BLaER1 treated with 17β-estradiol and CSF1 and Interleukin-3, amounts not matched to agents 10 nM and 100 nM (cell line): Measurements from ENCODE around the gene CNOT4.

Experiments used
- H3K27ac ChIP-seq, 11 experiments: shearing (Covaris generic); formaldehyde crosslinking; 2 replicates each; pipeline ENCODE4 v1.8.1; 2022
- H3K27me3 ChIP-seq, 11 experiments: shearing (Covaris generic); formaldehyde crosslinking; 2 replicates each; pipeline ENCODE4 v1.8.1; 2022
- H3K36me3 ChIP-seq, 11 experiments: shearing (Covaris generic); formaldehyde crosslinking; 2 replicates each; pipeline ENCODE4 v1.8.1; 2022
- H3K4me1 ChIP-seq, 10 experiments: shearing (Covaris generic); formaldehyde crosslinking; 2 replicates each; pipeline ENCODE4 v1.8.1; 2022
- H3K4me2 ChIP-seq, 11 experiments: shearing (Covaris generic); formaldehyde crosslinking; 2 replicates each; pipeline ENCODE4 v1.8.1; 2022
- H3K4me3 ChIP-seq, 10 experiments: shearing (Covaris generic); formaldehyde crosslinking; 2 replicates each; pipeline ENCODE4 v1.8.1; 2022
- H3K9ac ChIP-seq, 11 experiments: shearing (Covaris generic); formaldehyde crosslinking; 2 replicates each; pipeline ENCODE4 v1.8.1; 2022
- H3K9me3 ChIP-seq, 11 experiments: shearing (Covaris generic); formaldehyde crosslinking; replicated peaks in 1 of 11; 2 replicates each; pipeline ENCODE4 v1.8.1; 2022
- H4K20me1 ChIP-seq, 11 experiments: shearing (Covaris generic); formaldehyde crosslinking; 2 replicates each; pipeline ENCODE4 v1.8.1; 2022
- Cebpa-rat ChIP-seq, 11 experiments: shearing (Covaris generic); IDR thresholded peaks; 2 replicates each; pipeline ENCODE4 v1.8.1; 2022

Gene CNOT4

DNA sequence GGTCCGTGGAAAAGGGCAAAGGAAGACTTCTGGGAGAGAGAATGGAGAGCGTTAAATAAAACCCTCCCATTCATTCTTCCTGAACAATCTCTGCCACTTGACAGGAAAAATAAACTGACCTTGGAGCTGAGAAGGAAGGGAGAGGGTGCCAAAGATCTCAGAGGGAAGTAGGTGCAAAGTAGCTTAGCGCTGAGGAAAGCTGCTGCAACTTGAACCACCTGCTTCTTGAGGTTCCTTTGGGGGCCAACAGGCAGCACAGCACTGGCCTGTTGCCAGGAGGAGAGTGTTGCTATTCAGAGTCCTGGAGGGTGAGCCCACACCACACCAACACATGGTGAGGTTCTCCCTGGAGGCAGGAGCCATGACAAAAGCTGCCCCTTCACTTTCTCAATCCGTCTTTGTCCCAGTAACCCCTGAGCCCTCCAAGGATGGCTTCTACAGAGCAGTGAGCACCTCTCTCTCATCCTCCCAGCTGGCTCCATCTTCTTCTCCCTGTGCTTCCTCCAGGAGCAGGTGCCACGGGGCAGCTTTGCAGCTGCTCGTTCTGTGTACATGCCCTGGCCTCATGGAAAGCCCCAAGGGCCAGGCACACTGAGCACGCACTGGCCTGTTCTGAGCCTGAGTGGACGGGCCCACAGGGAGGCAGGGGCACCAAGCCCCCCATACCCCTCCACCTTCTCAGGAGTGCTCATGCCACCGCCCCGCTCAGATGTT, 174.9 kb downstream of the CNOT4 start:
- no peak overlapping the region; a peak in 1 of 22 replicates for H3K9ac ChIP-seq
- H3K9me3 ChIP-seq, result peaks cover 10 to 28% (median 24%) of the 10 kb centered on the region in 11 experiments; a peak in 20 of 22 replicates
- H3K36me3 ChIP-seq, result peaks cover 0 to 3% (median 0%) of the 10 kb centered on the region in 11 experiments; a peak in 1 of 22 replicates
- no peak for TF ChIP-seq Cebpa-rat (IDR thresholded peaks at IDR 0.05)
- no peaks in the 10 kb centered on the region for H3K27me3 ChIP-seq
- peak overlapping the region in 10 of 11 experiments; percentile 14 to 76 (median 64); a peak in 18 of 22 replicates for H3K4me2 ChIP-seq
- H3K4me1 ChIP-seq, result peaks cover 0 to 21% (median 15%) of the 10 kb centered on the region in 10 experiments; a peak in 16 of 20 replicates
- no peak overlapping the region for H3K4me3 ChIP-seq
- no peaks in the 10 kb centered on the region; a peak in 2 of 22 replicates for H4K20me1 ChIP-seq
- H3K27ac ChIP-seq, result no peak overlapping the region

DNA sequence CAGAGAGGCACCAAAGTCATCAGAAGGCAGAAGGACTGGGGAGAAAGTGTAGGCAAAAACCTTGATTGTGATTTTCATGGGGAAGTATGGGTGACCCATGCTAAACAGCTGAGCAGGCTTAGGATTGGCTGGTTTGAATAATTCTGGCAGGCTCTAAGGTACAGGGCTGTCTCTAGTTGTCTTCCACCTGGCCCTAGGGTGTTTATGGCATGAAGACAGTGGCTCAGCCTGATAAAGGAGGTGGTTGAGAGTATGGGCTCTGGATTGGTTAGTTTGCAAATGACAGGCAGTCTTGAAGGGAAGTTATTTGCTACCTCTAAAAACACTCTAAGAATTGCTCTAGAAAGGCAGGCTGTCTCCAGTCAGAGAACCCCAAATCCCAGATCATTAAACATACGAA, 176.0 kb downstream of the CNOT4 start:
- peaks cover 0 to 21% (median 15%) of the 10 kb centered on the region in 10 experiments; a peak in 16 of 20 replicates for H3K4me1 ChIP-seq
- H3K27ac ChIP-seq, result no peak overlapping the region
- no peaks in the 10 kb centered on the region for H3K27me3 ChIP-seq
- H3K36me3 ChIP-seq, result peaks cover 0 to 3% (median 0%) of the 10 kb centered on the region in 11 experiments; a peak in 1 of 22 replicates
- no peaks in the 10 kb centered on the region; a peak in 1 of 22 replicates for H4K20me1 ChIP-seq
- TF ChIP-seq Cebpa-rat (IDR thresholded peaks at IDR 0.05), result no peak
- no peak overlapping the region for H3K9ac ChIP-seq
- peaks cover 10 to 28% (median 24%) of the 10 kb centered on the region in 11 experiments; a peak in 20 of 22 replicates for H3K9me3 ChIP-seq
- no peak overlapping the region for H3K4me3 ChIP-seq
- peak overlapping the region in 2 of 11 experiments; percentile 68; a peak in 3 of 22 replicates for H3K4me2 ChIP-seq

DNA sequence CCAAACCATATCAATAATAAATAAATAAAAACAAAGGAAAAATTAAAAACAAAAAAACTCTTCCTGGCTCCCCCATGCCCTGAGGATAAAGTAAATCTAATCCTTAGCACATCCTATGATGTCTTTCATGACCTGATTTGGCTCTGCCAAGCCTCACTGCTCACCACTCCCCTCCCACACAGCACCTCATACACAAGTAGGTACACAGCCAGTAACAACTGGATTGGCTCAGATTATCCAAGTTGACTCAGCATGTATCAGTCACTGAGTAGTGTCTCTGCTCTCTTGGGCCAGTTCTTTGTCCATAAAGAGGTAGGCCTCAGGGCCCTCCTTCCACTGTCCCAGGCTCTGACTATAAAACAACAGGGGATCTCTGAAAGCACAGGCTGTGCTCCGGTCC, 176.7 kb downstream of the CNOT4 start:
- no peaks in the 10 kb centered on the region for H4K20me1 ChIP-seq
- H3K27me3 ChIP-seq, result no peaks in the 10 kb centered on the region
- H3K36me3 ChIP-seq, result peaks cover 0 to 3% (median 0%) of the 10 kb centered on the region in 11 experiments; a peak in 1 of 22 replicates
- no peak overlapping the region for H3K4me2 ChIP-seq
- no peak overlapping the region for H3K27ac ChIP-seq
- H3K9me3 ChIP-seq, result peaks cover 10 to 28% (median 24%) of the 10 kb centered on the region in 11 experiments; a peak in 20 of 22 replicates
- H3K4me3 ChIP-seq, result no peak overlapping the region
- no peak overlapping the region for H3K9ac ChIP-seq
- TF ChIP-seq Cebpa-rat (IDR thresholded peaks at IDR 0.05), result no peak
- peaks cover 0 to 21% (median 15%) of the 10 kb centered on the region in 10 experiments; a peak in 16 of 20 replicates for H3K4me1 ChIP-seq

DNA sequence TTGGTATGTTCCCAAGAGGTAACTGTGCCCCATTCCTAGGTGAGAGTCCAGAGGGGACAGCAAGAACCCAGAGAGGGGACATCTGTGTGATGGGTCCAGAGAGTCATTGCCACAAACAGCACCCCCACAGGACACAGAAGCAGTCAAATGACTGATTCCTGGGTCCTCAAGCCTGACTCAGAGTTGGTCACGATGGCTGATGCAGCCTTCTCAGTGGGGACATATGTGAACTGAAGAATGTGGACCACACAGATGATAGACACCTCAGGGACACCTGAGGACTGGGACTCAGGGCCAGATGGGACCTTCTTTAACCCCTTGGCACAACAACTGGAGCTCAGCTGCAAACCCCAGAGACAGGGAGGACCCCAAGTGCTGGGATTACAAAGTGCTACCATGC, 179.8 kb downstream of the CNOT4 start:
- Histone ChIP-seq H3K4me2 (no peak overlapping the region), H4K20me1 (no peaks in the 10 kb centered on the region), H3K4me3 (no peak overlapping the region), H3K27me3 (no peaks in the 10 kb centered on the region), H3K9ac (no peak overlapping the region), H3K4me1 (peaks cover 0 to 15% (median 9%) of the 10 kb centered on the region in 10 experiments; a peak in 15 of 20 replicates), H3K27ac (no peak overlapping the region), H3K36me3 (peaks cover 0 to 3% (median 0%) of the 10 kb centered on the region in 11 experiments; a peak in 1 of 22 replicates), H3K9me3 (peaks cover 10 to 28% (median 24%) of the 10 kb centered on the region in 11 experiments; a peak in 20 of 22 replicates)
- TF ChIP-seq Cebpa-rat (IDR thresholded peaks at IDR 0.05), result no peak

DNA sequence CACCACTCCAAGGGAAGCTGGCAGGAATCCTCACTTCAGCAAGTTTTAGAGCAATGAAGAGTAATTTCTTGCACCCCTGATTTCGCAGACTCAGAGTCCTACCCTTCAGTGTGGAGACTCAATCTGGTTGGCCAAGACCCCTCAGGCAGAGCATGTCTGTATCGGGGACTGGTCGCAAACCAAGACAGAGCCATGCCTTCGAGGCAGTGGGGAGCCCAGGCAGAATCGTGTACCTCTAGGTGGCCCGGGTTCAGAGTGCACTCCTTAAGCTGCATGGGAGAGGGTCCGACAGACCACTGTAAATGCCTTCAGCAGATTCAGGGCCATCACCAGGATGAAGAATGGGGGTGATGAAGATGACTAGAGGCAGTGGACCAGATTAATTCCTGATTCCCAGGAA, 181.4 kb downstream of the CNOT4 start:
- TF ChIP-seq Cebpa-rat (IDR thresholded peaks at IDR 0.05), result no peak
- H3K27ac ChIP-seq, result no peak overlapping the region
- H4K20me1 ChIP-seq, result no peaks in the 10 kb centered on the region
- no peaks in the 10 kb centered on the region for H3K27me3 ChIP-seq
- H3K4me2 ChIP-seq, result no peak overlapping the region
- H3K4me3 ChIP-seq, result no peak overlapping the region
- H3K9ac ChIP-seq, result no peak overlapping the region
- H3K36me3 ChIP-seq, result peaks cover 0 to 3% (median 0%) of the 10 kb centered on the region in 11 experiments; a peak in 1 of 22 replicates
- peaks cover 10 to 28% (median 24%) of the 10 kb centered on the region in 11 experiments; a peak in 20 of 22 replicates for H3K9me3 ChIP-seq
- no peaks in the 10 kb centered on the region for H3K4me1 ChIP-seq

DNA sequence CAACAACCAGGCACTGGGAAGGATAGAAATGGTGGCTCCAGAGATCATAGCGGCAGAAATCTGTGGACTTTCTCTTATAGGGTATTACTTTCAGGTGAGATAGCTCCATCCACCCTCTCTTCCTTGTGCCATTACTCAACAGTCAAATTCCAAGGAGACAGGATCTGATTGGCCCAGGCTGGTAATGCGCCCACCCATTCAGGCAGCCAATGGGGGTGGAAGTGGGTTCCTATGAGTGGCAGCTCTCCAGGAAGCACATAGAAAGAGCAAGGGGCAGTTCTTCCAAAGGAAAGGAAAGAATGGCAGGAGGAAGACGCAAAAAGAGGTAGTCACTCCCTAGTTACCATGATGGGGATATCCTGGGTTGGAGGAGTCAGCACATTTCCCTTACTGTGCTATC, 181.8 kb downstream of the CNOT4 start:
- Histone ChIP-seq H3K4me1 (no peaks in the 10 kb centered on the region), H3K27me3 (no peaks in the 10 kb centered on the region), H3K27ac (no peak overlapping the region), H4K20me1 (no peaks in the 10 kb centered on the region), H3K9ac (no peak overlapping the region), H3K9me3 (peaks cover 10 to 25% (median 24%) of the 10 kb centered on the region in 11 experiments; a peak in 20 of 22 replicates), H3K4me2 (no peak overlapping the region), H3K4me3 (no peak overlapping the region), H3K36me3 (peaks cover 0 to 3% (median 0%) of the 10 kb centered on the region in 11 experiments; a peak in 1 of 22 replicates)
- TF ChIP-seq Cebpa-rat (IDR thresholded peaks at IDR 0.05), result no peak

DNA sequence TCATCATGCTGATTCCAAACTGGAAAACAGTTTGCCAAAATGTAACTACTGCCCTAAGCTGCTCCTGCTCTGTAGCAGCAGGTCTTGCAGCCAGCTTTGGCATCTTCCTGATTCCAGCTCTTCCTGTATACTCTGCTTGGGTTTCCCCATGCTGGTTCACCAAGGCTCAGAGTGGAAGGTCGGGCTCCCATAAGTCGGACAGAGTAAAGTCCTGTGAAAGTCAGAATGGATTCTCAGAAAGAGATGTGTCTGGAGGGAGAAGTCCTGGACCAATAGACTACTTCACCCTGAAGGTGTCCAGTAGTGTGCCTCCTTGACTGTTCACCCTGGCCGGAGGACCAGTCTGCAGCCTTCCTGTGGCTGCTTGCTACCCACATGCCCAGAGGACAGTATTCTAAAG, 182.4 kb downstream of the CNOT4 start:
- Histone ChIP-seq H3K4me3 (no peak overlapping the region), H3K36me3 (peaks cover 0 to 3% (median 0%) of the 10 kb centered on the region in 11 experiments; a peak in 1 of 22 replicates), H3K9me3 (peaks cover 6 to 19% (median 18%) of the 10 kb centered on the region in 11 experiments; a peak in 20 of 22 replicates)

DNA sequence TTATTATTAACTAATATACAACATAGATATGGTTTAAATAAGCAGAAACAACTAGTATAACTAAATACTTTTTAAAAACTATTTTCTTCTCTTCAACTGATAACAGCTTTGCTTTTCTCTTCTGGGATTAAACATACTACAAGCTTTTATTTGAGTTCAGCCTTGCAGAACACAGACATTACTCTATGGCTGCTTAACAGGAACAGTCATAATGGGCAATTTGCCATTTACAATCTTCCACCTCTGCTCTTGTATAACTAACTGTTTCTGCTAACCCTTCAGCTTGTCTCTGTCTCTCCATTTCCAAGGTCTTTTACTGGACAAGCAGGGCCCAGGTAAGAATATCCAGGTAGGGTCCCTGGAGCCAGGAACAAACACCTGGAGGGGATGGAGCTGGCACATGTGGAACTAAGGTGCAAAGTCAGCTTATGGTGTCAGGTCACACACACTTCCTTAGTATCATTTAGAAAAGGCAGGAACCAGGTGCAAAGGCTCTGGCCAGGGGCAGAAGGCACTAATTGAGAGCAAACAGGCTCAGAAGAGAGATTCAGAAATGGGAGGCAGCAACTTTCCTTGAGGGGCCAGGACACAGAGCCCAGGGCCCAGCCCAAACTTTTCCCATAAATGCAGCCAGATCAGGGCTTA, 183.1 kb downstream of the CNOT4 start:
- H3K9ac ChIP-seq, result no peak overlapping the region
- H3K9me3 ChIP-seq, result peaks cover 0 to 13% (median 11%) of the 10 kb centered on the region in 11 experiments; a peak in 11 of 22 replicates
- H3K36me3 ChIP-seq, result 0 out of 22 replicates have a peak, but pooled peaks cover 0 to 3% (median 0%) of the 10 kb centered on the region in 11 experiments
- no peak overlapping the region for H3K4me2 ChIP-seq
- no peaks in the 10 kb centered on the region for H3K27me3 ChIP-seq
- TF ChIP-seq Cebpa-rat (IDR thresholded peaks at IDR 0.05), result no peak
- H3K4me1 ChIP-seq, result peaks cover 0 to 1% (median 0%) of the 10 kb centered on the region in 10 experiments; a peak in 1 of 20 replicates
- no peak overlapping the region for H3K27ac ChIP-seq
- H3K4me3 ChIP-seq, result no peak overlapping the region
- no peaks in the 10 kb centered on the region for H4K20me1 ChIP-seq

More for the DNA sequence above, 182.4 kb downstream of the CNOT4 start:
- Histone ChIP-seq H3K9ac (no peak overlapping the region), H3K4me1 (no peaks in the 10 kb centered on the region), H4K20me1 (no peaks in the 10 kb centered on the region), H3K4me2 (no peak overlapping the region), H3K27ac (no peak overlapping the region), H3K27me3 (no peaks in the 10 kb centered on the region)
- no peak for TF ChIP-seq Cebpa-rat (IDR thresholded peaks at IDR 0.05)
